BJ (cell line): ENCODE data around the gene ZEB1. TPM values are rescaled to one million over a fixed set of nuclear protein-coding genes. Genes with fewer than 3 reads are reported as not detected.

Experiments used
- CTCF ChIA-PET: fragments of 350-600 bp; formaldehyde crosslinking; extraction: SDS; loops from one replicate; lab custom pipeline; 2021; ENCODE audit warnings: antibody characterized with exemption, inconsistent platforms; lab: Yijun Ruan, JAX
- POLR2A ChIA-PET: fragments of 300-600 bp; sonication (Branson Sonifier 250); formaldehyde crosslinking; extraction: SDS; loops from one replicate; lab custom pipeline; 2021; ENCODE audit warnings: antibody characterized with exemption; lab: Charles Lee
- DNase-seq: peaks from one replicate; pipeline ENCODE4 v3.0.0-alpha.2; 2011; ENCODE audit warnings: low read depth
- H3K27me3 ChIP-seq: 2 replicates; pipeline ENCODE4 v1.6.0; 2011; ENCODE audit warnings: low read length; ENCODE audit not compliant: control insufficient read depth, insufficient read depth
- H3K36me3 ChIP-seq: 2 replicates; pipeline ENCODE4 v1.5.1; 2011; ENCODE audit warnings: low read length; ENCODE audit not compliant: control insufficient read depth, insufficient read depth
- H3K4me3 ChIP-seq: 2 replicates; pipeline ENCODE4 v1.5.1; 2011; ENCODE audit warnings: low read depth, mild to moderate bottlenecking, control low read depth, low read length
- polyA plus RNA-seq: library from polyadenylated mRNA; depleted of rRNA; stranded (reverse); fragments of >200 nt; gene quantifications from 2 replicates; pipeline ENCODE4 v1.2.3, GENCODE V29; 2011
- TF ChIP-seq, protein P1 (sequence below): IDR thresholded peaks from 2 replicates; pipeline ENCODE4 v1.5.1; 2011; ENCODE audit warnings: low read depth, mild to moderate bottlenecking, control low read depth, inconsistent platforms, low read length, moderate library complexity; ENCODE audit not compliant: insufficient read depth

The ZEB1 gene
- polyA plus RNA-seq, 1 experiment = 22.3 TPM

DNA sequence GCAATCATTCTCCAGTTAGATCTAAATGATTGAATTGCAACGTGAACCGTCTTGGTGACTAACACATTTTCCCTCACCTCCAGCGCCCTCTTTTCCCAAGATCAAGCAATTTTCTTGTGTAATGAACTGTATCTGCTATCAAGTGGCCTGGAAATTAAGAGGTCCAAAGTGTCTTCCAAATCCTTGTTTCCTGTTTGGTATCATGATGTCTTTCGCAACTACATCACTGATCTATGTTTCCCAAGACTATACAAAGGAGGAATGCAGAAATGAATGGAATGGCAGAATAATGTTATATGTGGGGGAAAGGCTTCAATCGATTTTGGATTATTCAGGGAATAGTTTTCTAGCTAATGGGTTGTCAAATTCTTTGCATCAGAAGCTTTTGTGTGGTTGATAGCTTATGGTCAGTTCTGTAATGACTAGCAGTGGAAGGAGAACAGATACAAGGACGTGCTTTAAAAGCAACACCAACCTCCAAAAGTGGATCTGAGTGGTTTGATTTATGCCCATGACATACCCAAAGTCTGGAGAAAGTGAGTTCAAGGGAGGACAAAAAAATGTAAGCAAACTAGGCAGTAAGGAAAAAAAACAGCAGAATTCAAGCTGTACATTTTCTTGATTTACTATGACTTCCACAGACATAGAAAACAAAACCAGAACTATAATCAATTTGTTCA is 14.6 kb upstream of the ZEB1 start:
- H3K4me3 ChIP-seq = no peak overlapping the region
- ChIA-PET POLR2A (no interaction called here), CTCF (no interaction called here)
- H3K36me3 ChIP-seq = no peaks in the 10 kb centered on the region
- DNase-seq = no peak
- TF ChIP-seq, protein P1, sequence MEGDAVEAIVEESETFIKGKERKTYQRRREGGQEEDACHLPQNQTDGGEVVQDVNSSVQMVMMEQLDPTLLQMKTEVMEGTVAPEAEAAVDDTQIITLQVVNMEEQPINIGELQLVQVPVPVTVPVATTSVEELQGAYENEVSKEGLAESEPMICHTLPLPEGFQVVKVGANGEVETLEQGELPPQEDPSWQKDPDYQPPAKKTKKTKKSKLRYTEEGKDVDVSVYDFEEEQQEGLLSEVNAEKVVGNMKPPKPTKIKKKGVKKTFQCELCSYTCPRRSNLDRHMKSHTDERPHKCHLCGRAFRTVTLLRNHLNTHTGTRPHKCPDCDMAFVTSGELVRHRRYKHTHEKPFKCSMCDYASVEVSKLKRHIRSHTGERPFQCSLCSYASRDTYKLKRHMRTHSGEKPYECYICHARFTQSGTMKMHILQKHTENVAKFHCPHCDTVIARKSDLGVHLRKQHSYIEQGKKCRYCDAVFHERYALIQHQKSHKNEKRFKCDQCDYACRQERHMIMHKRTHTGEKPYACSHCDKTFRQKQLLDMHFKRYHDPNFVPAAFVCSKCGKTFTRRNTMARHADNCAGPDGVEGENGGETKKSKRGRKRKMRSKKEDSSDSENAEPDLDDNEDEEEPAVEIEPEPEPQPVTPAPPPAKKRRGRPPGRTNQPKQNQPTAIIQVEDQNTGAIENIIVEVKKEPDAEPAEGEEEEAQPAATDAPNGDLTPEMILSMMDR = no peak
- H3K27me3 ChIP-seq = no peaks in the 10 kb centered on the region

DNA sequence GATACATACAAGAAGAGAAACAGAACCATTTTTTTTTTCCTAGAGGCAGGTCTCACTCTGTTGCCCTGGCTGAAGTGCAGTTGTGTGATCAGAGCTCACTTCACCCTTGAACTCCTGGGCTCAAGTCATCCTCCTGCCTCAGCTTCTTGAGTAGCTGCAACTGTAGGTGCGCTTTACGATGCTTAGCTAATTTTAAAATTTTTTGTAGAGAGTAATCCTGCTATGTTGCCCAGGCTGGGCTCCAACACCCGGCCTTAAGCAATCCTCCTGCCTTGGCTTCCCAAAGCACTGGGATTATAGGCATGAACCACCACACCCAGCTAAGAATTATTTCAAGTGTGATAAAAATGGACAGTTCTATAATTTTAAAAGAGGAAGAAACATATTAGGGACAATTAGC is 5.6 kb upstream of the ZEB1 start:
- H3K36me3 ChIP-seq = no peaks in the 10 kb centered on the region
- ChIA-PET CTCF (no interaction called here), POLR2A (no interaction called here)
- H3K27me3 ChIP-seq = no peaks in the 10 kb centered on the region
- TF ChIP-seq, protein P1 = no peak
- DNase-seq = no peak
- no peak overlapping the region for H3K4me3 ChIP-seq

DNA sequence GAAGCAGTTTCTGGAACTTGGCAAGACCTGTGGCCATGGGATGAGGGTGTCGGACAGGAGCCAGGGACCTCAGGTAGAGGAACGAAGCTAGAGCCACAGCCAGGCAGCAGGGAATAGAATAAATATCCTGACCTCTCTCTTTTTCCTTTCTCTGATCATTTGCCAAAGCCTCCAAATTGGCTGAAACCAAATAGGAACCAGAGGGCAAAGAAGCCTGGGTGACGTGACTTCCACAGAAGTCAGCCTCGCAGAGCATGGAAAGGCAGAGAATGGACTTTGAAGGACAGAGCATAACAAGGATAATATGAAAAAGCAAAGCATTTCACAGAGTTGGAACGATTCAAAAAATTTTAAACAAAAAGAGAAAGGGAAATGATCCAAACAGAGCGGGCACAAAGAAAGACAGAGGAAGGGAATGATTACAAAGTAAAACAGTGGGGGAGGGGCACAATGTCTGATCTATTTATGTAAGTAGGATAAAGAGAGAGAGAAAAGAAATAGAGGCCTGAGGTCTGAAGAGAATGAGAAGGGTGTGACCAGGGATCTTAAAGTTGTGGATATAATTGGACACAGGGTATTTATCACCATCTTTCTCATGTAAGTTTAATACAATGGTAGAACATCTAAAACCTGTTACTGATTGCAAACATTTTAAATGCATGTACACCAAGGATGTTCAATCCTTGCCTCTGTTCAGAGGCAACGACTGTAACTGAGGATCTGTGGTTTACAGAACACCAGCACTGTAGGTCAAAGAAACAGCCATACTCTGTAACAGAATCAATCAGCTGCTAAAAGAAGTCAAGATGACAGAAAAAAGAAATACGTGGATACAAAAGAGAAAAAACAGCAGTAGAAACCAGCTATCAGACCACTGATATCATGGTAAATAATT is 4.5 kb upstream of the ZEB1 start:
- DNase-seq = no peak
- CTCF ChIA-PET = no interaction called here
- H3K27me3 ChIP-seq = no peaks in the 10 kb centered on the region

DNA sequence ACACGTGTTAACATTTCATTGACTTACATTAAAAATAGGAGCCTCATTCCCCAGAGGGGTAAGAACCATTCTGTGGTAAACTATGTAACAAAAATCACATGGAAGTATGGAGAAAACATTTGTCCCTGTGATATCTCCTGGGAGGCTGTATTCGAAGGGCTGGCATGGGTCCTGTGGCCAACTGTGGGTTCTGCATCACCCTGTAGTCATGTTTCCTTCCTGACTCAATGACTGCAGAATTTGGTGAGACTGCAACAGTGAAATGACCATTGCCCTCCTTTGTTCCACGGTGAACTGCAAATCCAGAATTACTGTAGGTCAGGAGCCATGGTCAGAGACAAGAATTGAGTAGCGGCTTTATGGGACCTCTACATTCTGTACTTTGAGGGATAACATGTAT is 3.6 kb upstream of the ZEB1 start:
- no peak for DNase-seq
- ChIA-PET CTCF (no interaction called here), POLR2A (no interaction called here)
- Histone ChIP-seq H3K4me3 (no peak overlapping the region), H3K36me3 (no peaks in the 10 kb centered on the region), H3K27me3 (no peaks in the 10 kb centered on the region)
- TF ChIP-seq, protein P1 = no peak

More for the DNA sequence above, 4.5 kb upstream of the ZEB1 start:
- TF ChIP-seq, protein P1 = no peak
- Histone ChIP-seq H3K4me3 (no peak overlapping the region), H3K36me3 (no peaks in the 10 kb centered on the region)
- POLR2A ChIA-PET = no interaction called here

DNA sequence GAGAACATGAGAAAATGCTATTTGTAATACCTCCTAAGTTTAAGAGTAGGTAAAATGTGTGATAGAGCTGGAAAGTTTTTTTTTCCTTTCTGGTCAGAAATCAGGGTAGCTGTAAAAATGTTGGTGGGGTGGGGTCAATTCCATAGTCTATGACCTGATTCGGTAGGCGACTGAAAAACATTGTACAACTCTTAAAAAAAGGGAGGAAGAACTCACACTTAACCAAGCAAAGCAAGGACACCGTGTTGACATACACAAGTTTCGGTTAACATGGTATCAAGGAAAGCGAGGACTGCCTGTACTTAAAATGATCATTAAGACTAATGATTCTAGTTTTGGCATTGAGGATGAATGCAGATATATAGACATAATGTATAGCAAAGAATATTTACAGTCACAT is 1.8 kb upstream of the ZEB1 start:
- TF ChIP-seq, protein P1 = no peak
- CTCF ChIA-PET = interaction anchor here (1.1 to 1.9 kb wide), 2 partner anchors 234 to 531 kb away, joined by 3 to 4 read pairs; no protein-coding TSS in a partner anchor
- no peak for DNase-seq

More for the DNA sequence above, 1.8 kb upstream of the ZEB1 start:
- H3K4me3 ChIP-seq = no peak overlapping the region
- no peaks in the 10 kb centered on the region for H3K36me3 ChIP-seq
- POLR2A ChIA-PET = no interaction called here
- H3K27me3 ChIP-seq = no peaks in the 10 kb centered on the region
